Measurements from ENCODE around the gene ALOXE3.

The ALOXE3 gene

GRCh38 chr17:8155231-8155995, 37.1 kb upstream of the ALOXE3 start:
- no peaks in the 10 kb centered on the region for H3K9me2 ChIP-seq (replicated peaks; ENCODE audit: low read depth, low read length)
- peaks cover 38% of the 10 kb centered on the region for H3K4me1 ChIP-seq (ENCODE audit: insufficient read depth, low read length, poor library complexity, severe bottlenecking)
- H3K9me3 ChIP-seq (ENCODE audit: insufficient read depth, low read depth, low read length): no peaks in the 10 kb centered on the region
- peak overlapping the region; percentile 75 for H3K4me3 ChIP-seq (ENCODE audit: low read length, poor library complexity, severe bottlenecking)
- 0 out of 2 replicates have a peak, but pooled peaks cover 7% of the 10 kb centered on the region for H3F3A ChIP-seq (ENCODE audit: low read depth)
- no peaks in the 10 kb centered on the region for H3K36me3 ChIP-seq (ENCODE audit: insufficient read depth, low read length)
- peak overlapping the region; percentile 45 for H3K9ac ChIP-seq (ENCODE audit: low read depth, low read length, poor library complexity, severe bottlenecking)
- no peaks in the 10 kb centered on the region for H3K27me3 ChIP-seq (ENCODE audit: insufficient read depth, low read length, poor library complexity, severe bottlenecking)
- H3K79me2 ChIP-seq (ENCODE audit: insufficient read depth, low read length): peaks cover 17% of the 10 kb centered on the region; the same call in 1 of the 2 replicates
- H2AFZ ChIP-seq (ENCODE audit: low read length): 0 out of 2 replicates have a peak overlapping the region, but pooled peaks have one; percentile 57
- H4K20me1 ChIP-seq (ENCODE audit: insufficient read depth, low read length, poor library complexity, severe bottlenecking): peaks cover 29% of the 10 kb centered on the region
- peak overlapping the region; percentile 79 for H3K4me2 ChIP-seq (ENCODE audit: low read depth, low read length, poor library complexity, severe bottlenecking)
- TF ChIP-seq, protein P1, sequence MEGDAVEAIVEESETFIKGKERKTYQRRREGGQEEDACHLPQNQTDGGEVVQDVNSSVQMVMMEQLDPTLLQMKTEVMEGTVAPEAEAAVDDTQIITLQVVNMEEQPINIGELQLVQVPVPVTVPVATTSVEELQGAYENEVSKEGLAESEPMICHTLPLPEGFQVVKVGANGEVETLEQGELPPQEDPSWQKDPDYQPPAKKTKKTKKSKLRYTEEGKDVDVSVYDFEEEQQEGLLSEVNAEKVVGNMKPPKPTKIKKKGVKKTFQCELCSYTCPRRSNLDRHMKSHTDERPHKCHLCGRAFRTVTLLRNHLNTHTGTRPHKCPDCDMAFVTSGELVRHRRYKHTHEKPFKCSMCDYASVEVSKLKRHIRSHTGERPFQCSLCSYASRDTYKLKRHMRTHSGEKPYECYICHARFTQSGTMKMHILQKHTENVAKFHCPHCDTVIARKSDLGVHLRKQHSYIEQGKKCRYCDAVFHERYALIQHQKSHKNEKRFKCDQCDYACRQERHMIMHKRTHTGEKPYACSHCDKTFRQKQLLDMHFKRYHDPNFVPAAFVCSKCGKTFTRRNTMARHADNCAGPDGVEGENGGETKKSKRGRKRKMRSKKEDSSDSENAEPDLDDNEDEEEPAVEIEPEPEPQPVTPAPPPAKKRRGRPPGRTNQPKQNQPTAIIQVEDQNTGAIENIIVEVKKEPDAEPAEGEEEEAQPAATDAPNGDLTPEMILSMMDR (conservative IDR thresholded peaks at IDR 0.05; ENCODE audit: low read length): no peak
- no peak for TF ChIP-seq EZH2phosphoT487 (IDR thresholded peaks at IDR 0.05; ENCODE audit: borderline replicate concordance)

- no peak overlapping the region for H3K9ac ChIP-seq (ENCODE audit: low read depth, low read length, poor library complexity, severe bottlenecking)
- no peak overlapping the region for H3K4me3 ChIP-seq (ENCODE audit: low read length, poor library complexity, severe bottlenecking)
- H2AFZ ChIP-seq (ENCODE audit: low read length): no peak overlapping the region
Observed at GRCh38 chr17:8154608-8155155, 36.4 kb upstream of the ALOXE3 start.

DNA sequence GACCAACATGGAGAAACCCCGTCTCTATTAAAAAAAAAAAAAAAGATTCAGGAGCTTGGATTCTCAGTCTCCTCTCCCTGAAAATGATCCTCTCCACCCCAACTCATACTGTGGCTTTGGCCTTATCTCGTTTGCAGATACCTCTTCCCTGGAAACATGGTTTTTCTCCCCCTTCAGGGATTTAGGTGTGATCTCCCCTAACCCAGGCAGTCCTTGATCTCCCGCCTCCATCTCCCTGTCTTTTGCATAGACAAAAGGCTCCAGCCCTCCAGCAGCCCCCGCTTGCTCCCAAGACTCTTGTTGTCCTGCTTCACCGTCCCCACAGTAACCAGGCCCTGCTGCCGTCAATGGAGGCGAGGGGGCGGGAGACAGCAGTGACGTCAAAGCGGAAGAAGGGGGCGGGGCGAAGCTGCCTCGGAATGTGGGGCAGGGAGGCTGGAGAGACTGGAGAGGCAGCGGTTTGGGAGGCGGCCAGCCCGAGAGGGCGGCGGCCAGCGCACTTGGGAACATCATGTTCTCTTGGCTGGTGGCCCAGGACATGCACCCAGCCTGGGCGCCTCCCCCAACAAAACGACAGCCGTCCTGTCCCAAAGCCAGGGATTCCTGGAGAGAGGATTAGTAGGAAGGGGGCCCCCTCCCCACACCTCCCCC, 35.8 kb upstream of the ALOXE3 start:
- Histone ChIP-seq H3K4me3 (ENCODE audit: low read length, poor library complexity, severe bottlenecking) (no peak overlapping the region), H3K4me2 (ENCODE audit: low read depth, low read length, poor library complexity, severe bottlenecking) (no peak overlapping the region), H3K9me3 (ENCODE audit: insufficient read depth, low read depth, low read length) (no peaks in the 10 kb centered on the region), H3K79me2 (ENCODE audit: insufficient read depth, low read length) (peaks cover 11% of the 10 kb centered on the region; the same call in 1 of the 2 replicates), H4K20me1 (ENCODE audit: insufficient read depth, low read length, poor library complexity, severe bottlenecking) (peaks cover 21% of the 10 kb centered on the region), H3K4me1 (ENCODE audit: insufficient read depth, low read length, poor library complexity, severe bottlenecking) (peaks cover 34% of the 10 kb centered on the region), H3K36me3 (ENCODE audit: insufficient read depth, low read length) (peaks cover 8% of the 10 kb centered on the region; the same call in 1 of the 2 replicates), H3K9me2 (replicated peaks; ENCODE audit: low read depth, low read length) (no peaks in the 10 kb centered on the region), H3K9ac (ENCODE audit: low read depth, low read length, poor library complexity, severe bottlenecking) (no peak overlapping the region), H3F3A (ENCODE audit: low read depth) (0 out of 2 replicates have a peak, but pooled peaks cover 4% of the 10 kb centered on the region), H2AFZ (ENCODE audit: low read length) (no peak overlapping the region), H3K27me3 (ENCODE audit: insufficient read depth, low read length, poor library complexity, severe bottlenecking) (no peaks in the 10 kb centered on the region)
- TF ChIP-seq, protein P1 (conservative IDR thresholded peaks at IDR 0.05; ENCODE audit: low read length): no peak
- no peak for TF ChIP-seq EZH2phosphoT487 (IDR thresholded peaks at IDR 0.05; ENCODE audit: borderline replicate concordance)

More at GRCh38 chr17:8154608-8155155, 36.4 kb upstream of the ALOXE3 start:
- peak overlapping the region; percentile 79 for H3K4me2 ChIP-seq (ENCODE audit: low read depth, low read length, poor library complexity, severe bottlenecking)
- 0 out of 2 replicates have a peak, but pooled peaks cover 4% of the 10 kb centered on the region for H3F3A ChIP-seq (ENCODE audit: low read depth)
- no peaks in the 10 kb centered on the region for H3K9me2 ChIP-seq (replicated peaks; ENCODE audit: low read depth, low read length)
- H4K20me1 ChIP-seq (ENCODE audit: insufficient read depth, low read length, poor library complexity, severe bottlenecking): peaks cover 27% of the 10 kb centered on the region
- no peaks in the 10 kb centered on the region for H3K27me3 ChIP-seq (ENCODE audit: insufficient read depth, low read length, poor library complexity, severe bottlenecking)
- H3K79me2 ChIP-seq (ENCODE audit: insufficient read depth, low read length): peaks cover 17% of the 10 kb centered on the region; the same call in 1 of the 2 replicates
- peaks cover 39% of the 10 kb centered on the region for H3K4me1 ChIP-seq (ENCODE audit: insufficient read depth, low read length, poor library complexity, severe bottlenecking)
- no peaks in the 10 kb centered on the region for H3K9me3 ChIP-seq (ENCODE audit: insufficient read depth, low read depth, low read length)
- TF ChIP-seq, protein P1 (conservative IDR thresholded peaks at IDR 0.05; ENCODE audit: low read length): no peak
- TF ChIP-seq EZH2phosphoT487 (IDR thresholded peaks at IDR 0.05; ENCODE audit: borderline replicate concordance): no peak
- H3K36me3 ChIP-seq (ENCODE audit: insufficient read depth, low read length): peaks cover 2% of the 10 kb centered on the region; the same call in 1 of the 2 replicates
